ENCODE data around the gene MRM2. TPM values are rescaled to one million over a fixed set of nuclear protein-coding genes. Genes with fewer than 3 reads are reported as not detected.

Gene MRM2
- total RNA-seq, 1 experiment from 2014 or later: 34.7 TPM

DNA sequence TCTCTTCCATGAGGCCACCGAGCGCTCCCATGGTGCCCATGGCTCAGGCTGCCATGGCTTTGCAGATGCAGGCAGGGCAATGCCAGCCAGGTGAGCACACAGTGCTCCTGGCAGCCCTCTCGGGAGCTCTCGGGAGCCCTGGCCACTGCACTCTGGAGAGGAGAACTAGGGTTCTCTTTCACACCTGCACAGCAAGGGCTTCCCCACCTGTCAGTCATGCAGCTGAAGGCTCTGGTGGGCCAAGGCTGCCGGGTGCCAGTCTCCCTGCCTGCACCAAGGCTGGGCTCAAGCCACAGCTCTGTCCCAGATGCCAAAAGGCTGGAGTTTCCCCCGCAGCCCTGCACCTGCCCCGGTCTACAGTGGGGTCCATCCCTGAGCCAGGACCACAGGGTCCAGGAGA is 32.7 kb upstream of the MRM2 start (continued):
- TF ChIP-seq YY1 (IDR thresholded peaks at IDR 0.05; ENCODE audit: extremely low read depth, insufficient replicate concordance, low read depth, low read length): no peak

DNA sequence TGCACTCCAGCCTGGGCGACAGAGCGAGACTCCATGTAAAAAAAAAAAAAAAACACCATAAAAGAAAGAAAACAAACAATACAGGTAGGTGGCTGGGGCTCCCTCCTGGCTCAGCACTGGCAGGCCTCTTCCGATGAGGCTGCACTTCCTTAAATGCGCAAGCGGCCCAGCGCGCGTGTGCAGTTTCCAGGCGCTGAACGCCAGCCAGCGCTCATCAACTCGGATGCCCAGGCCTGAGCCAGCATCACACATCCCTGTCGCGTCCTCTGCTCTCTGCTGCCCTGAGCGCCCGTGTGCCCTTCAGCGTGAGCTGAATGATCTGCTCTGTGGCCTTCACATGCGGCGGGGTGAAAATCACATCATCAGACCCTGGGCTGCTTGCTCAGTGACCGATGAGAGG is 31.9 kb upstream of the MRM2 start:
- no peak for TF ChIP-seq SIN3A (IDR thresholded peaks at IDR 0.05; ENCODE audit: low read depth)
- no peak for TF ChIP-seq SP1 (IDR thresholded peaks at IDR 0.05; ENCODE audit: low read depth)
- no peak for TF ChIP-seq ELF1 (IDR thresholded peaks at IDR 0.05; ENCODE audit: borderline replicate concordance, low read depth)
- TF ChIP-seq, protein P1, sequence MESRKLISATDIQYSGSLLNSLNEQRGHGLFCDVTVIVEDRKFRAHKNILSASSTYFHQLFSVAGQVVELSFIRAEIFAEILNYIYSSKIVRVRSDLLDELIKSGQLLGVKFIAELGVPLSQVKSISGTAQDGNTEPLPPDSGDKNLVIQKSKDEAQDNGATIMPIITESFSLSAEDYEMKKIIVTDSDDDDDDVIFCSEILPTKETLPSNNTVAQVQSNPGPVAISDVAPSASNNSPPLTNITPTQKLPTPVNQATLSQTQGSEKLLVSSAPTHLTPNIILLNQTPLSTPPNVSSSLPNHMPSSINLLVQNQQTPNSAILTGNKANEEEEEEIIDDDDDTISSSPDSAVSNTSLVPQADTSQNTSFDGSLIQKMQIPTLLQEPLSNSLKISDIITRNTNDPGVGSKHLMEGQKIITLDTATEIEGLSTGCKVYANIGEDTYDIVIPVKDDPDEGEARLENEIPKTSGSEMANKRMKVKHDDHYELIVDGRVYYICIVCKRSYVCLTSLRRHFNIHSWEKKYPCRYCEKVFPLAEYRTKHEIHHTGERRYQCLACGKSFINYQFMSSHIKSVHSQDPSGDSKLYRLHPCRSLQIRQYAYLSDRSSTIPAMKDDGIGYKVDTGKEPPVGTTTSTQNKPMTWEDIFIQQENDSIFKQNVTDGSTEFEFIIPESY (IDR thresholded peaks at IDR 0.05; ENCODE audit: extremely low read depth, insufficient replicate concordance, low read length): no peak
- TF ChIP-seq, protein P2, sequence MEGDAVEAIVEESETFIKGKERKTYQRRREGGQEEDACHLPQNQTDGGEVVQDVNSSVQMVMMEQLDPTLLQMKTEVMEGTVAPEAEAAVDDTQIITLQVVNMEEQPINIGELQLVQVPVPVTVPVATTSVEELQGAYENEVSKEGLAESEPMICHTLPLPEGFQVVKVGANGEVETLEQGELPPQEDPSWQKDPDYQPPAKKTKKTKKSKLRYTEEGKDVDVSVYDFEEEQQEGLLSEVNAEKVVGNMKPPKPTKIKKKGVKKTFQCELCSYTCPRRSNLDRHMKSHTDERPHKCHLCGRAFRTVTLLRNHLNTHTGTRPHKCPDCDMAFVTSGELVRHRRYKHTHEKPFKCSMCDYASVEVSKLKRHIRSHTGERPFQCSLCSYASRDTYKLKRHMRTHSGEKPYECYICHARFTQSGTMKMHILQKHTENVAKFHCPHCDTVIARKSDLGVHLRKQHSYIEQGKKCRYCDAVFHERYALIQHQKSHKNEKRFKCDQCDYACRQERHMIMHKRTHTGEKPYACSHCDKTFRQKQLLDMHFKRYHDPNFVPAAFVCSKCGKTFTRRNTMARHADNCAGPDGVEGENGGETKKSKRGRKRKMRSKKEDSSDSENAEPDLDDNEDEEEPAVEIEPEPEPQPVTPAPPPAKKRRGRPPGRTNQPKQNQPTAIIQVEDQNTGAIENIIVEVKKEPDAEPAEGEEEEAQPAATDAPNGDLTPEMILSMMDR (IDR thresholded peaks at IDR 0.05 in 2 of 3, conservative IDR thresholded peaks at IDR 0.05 in 1 of 3; ENCODE audit: borderline replicate concordance in 1 of 3, insufficient read depth in 1 of 3, low read depth in 2 of 3, low read length in 2 of 3): no peak
- TF ChIP-seq CEBPB (IDR thresholded peaks at IDR 0.05; ENCODE audit: low read depth): no peak
- no peak for TF ChIP-seq RAD21 (IDR thresholded peaks at IDR 0.05; ENCODE audit: low read depth)
- TF ChIP-seq POLR2AphosphoS5 (IDR thresholded peaks at IDR 0.05; ENCODE audit: low read depth, low read length): no peak
- no peak for TF ChIP-seq ZNF274 (IDR thresholded peaks at IDR 0.05; ENCODE audit: low read depth, low read length)
- TF ChIP-seq TCF7L2 (IDR thresholded peaks at IDR 0.05; ENCODE audit: borderline replicate concordance, extremely low read depth, insufficient read depth, insufficient read length): no peak
- TF ChIP-seq, protein P3, sequence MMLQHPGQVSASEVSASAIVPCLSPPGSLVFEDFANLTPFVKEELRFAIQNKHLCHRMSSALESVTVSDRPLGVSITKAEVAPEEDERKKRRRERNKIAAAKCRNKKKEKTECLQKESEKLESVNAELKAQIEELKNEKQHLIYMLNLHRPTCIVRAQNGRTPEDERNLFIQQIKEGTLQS (IDR thresholded peaks at IDR 0.05): no peak
- TF ChIP-seq ZFX (IDR thresholded peaks at IDR 0.05): no peak
- no peak for TF ChIP-seq YY1 (IDR thresholded peaks at IDR 0.05; ENCODE audit: extremely low read depth, insufficient replicate concordance, low read depth, low read length)
- TF ChIP-seq, protein P4, sequence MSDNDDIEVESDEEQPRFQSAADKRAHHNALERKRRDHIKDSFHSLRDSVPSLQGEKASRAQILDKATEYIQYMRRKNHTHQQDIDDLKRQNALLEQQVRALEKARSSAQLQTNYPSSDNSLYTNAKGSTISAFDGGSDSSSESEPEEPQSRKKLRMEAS (IDR thresholded peaks at IDR 0.05): no peak
- TF ChIP-seq CBX3 (IDR thresholded peaks at IDR 0.05; ENCODE audit: low read depth): no peak
- TF ChIP-seq, protein P5, sequence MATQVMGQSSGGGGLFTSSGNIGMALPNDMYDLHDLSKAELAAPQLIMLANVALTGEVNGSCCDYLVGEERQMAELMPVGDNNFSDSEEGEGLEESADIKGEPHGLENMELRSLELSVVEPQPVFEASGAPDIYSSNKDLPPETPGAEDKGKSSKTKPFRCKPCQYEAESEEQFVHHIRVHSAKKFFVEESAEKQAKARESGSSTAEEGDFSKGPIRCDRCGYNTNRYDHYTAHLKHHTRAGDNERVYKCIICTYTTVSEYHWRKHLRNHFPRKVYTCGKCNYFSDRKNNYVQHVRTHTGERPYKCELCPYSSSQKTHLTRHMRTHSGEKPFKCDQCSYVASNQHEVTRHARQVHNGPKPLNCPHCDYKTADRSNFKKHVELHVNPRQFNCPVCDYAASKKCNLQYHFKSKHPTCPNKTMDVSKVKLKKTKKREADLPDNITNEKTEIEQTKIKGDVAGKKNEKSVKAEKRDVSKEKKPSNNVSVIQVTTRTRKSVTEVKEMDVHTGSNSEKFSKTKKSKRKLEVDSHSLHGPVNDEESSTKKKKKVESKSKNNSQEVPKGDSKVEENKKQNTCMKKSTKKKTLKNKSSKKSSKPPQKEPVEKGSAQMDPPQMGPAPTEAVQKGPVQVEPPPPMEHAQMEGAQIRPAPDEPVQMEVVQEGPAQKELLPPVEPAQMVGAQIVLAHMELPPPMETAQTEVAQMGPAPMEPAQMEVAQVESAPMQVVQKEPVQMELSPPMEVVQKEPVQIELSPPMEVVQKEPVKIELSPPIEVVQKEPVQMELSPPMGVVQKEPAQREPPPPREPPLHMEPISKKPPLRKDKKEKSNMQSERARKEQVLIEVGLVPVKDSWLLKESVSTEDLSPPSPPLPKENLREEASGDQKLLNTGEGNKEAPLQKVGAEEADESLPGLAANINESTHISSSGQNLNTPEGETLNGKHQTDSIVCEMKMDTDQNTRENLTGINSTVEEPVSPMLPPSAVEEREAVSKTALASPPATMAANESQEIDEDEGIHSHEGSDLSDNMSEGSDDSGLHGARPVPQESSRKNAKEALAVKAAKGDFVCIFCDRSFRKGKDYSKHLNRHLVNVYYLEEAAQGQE (IDR thresholded peaks at IDR 0.05; ENCODE audit: low read depth): no peak
- TF ChIP-seq POLR2A (IDR thresholded peaks at IDR 0.05; ENCODE audit: borderline replicate concordance, extremely low read depth, insufficient read depth, insufficient read length): no peak
- no peak for TF ChIP-seq JUND (IDR thresholded peaks at IDR 0.05)
- TF ChIP-seq EZH2 (IDR thresholded peaks at IDR 0.05): no peak
- TF ChIP-seq FOSL1 (IDR thresholded peaks at IDR 0.05; ENCODE audit: low read depth): no peak
- Histone ChIP-seq H3K27ac (ENCODE audit: low read depth, low read length) (no peak overlapping the region), H3K79me2 (ENCODE audit: insufficient read depth, low read length) (no peaks in the 10 kb centered on the region), H3K9me2 (ENCODE audit: insufficient read depth) (no peaks in the 10 kb centered on the region), H3K4me2 (ENCODE audit: low read length) (no peak overlapping the region), H3K9ac (ENCODE audit: low read length) (no peak overlapping the region), H3K27me3 (ENCODE audit: insufficient read depth, low read length) (no peaks in the 10 kb centered on the region), H3K36me3 (ENCODE audit: control insufficient read depth in 1 of 2, insufficient read depth in 2 of 2, low read length in 2 of 2) (no peaks in the 10 kb centered on the region), H4K20me1 (ENCODE audit: insufficient read depth) (no peaks in the 10 kb centered on the region), H3K4me3 (replicated peaks in 1 of 2; ENCODE audit: low read depth in 1 of 2, low read length in 2 of 2) (no peak overlapping the region), H3K4me1 (ENCODE audit: control insufficient read depth in 1 of 2, insufficient read depth in 2 of 2, low read length in 2 of 2) (no peaks in the 10 kb centered on the region), H3K9me3 (ENCODE audit: control insufficient read depth in 1 of 2, insufficient read depth in 1 of 2, low read depth in 1 of 2, low read length in 2 of 2) (no peaks in the 10 kb centered on the region), H2AFZ (ENCODE audit: low read depth, low read length, poor library complexity, severe bottlenecking) (no peak overlapping the region)
- ChIA-PET POLR2A (no interaction called here), RAD21 (ENCODE audit: low non-redundant PET in 1 of 2, low total read pairs in 2 of 2, uncharacterized antibody in 2 of 2, unreplicated experiment in 2 of 2) (no interaction called here), CTCF (no interaction called here)
- intact Hi-C loops (cut with micrococcal nuclease): no loop called here
- no TSS peak for BruUV-seq (replicated peaks)
- ATAC-seq: no peak
- DNase-seq (ENCODE audit: low read depth, low spot score): no peak

Data from HCT116 (cell line).